CD4-positive, alpha-beta T cell (primary cell): Measurements from ENCODE around the gene CDK6. TPM values are rescaled to one million over a fixed set of nuclear protein-coding genes. Genes with fewer than 3 reads are reported as not detected.

Experiments used
- ATAC-seq: fragments of 200-7000 bp; cut with Tn5 transposase; one replicate; pipeline ENCODE4 v1.10.0; 2022; ENCODE audit warnings: mild to moderate bottlenecking; ENCODE audit not compliant: poor library complexity
- CTCF ChIA-PET: fragments of 350-600 bp; sonication (Branson Sonifier 250); formaldehyde crosslinking; loops from one replicate; lab custom pipeline; 2021; ENCODE audit warnings: antibody characterized with exemption, inconsistent platforms; lab: Charles Lee
- POLR2A ChIA-PET: fragments of 350-600 bp; sonication (Branson Sonifier 250); formaldehyde crosslinking; loops from one replicate; lab custom pipeline; 2021; ENCODE audit warnings: antibody characterized with exemption, inconsistent platforms; lab: Charles Lee
- DNase-seq, 14 experiments: peaks; one replicate each; pipeline ENCODE4 v3.0.0-alpha.2; 2013 to 2020; ENCODE audit warnings: mixed read lengths in 2 of 14
- H3K27ac ChIP-seq, 2 donors: one replicate each; pipeline versions ENCODE4 v1.5.1 to v1.7.0; 2013; ENCODE audit warnings: low read length in 2 of 2, low read depth in 1 of 2, mild to moderate bottlenecking in 1 of 2
- H3K27me3 ChIP-seq, 2 experiments: 1 replicate in 1 of 2; 2 replicates in 1 of 2; pipeline versions ENCODE4 v1.6.1 to v1.7.0; 2013; ENCODE audit warnings: low read length in 2 of 2, control low read depth in 1 of 2, mild to moderate bottlenecking in 1 of 2, moderate library complexity in 1 of 2; ENCODE audit not compliant: insufficient read depth in 2 of 2, control insufficient read depth in 1 of 2
- H3K36me3 ChIP-seq: one replicate; pipeline ENCODE4 v1.6.1; 2013; ENCODE audit warnings: low read length, control low read depth; ENCODE audit not compliant: insufficient read depth
- H3K4me1 ChIP-seq: one replicate; pipeline ENCODE4 v1.6.1; 2013; ENCODE audit warnings: low read length, control low read depth; ENCODE audit not compliant: insufficient read depth
- H3K4me3 ChIP-seq: one replicate; pipeline ENCODE4 v1.5.1; 2013; ENCODE audit warnings: mild to moderate bottlenecking, low read length, moderate library complexity
- H3K9me3 ChIP-seq, 2 experiments: 1 replicate in 1 of 2; 2 replicates in 1 of 2; pipeline versions ENCODE4 v1.6.1 to v1.7.0; 2013; ENCODE audit warnings: low read length in 2 of 2, mild to moderate bottlenecking in 2 of 2, control low read depth in 1 of 2, moderate library complexity in 1 of 2; ENCODE audit not compliant: control insufficient read depth in 1 of 2, insufficient read depth in 1 of 2
- H3K27ac Mint-ChIP-seq: one replicate; pipeline ENCODE4 v1.8.0; 2020; ENCODE audit warnings: mixed read lengths
- H3K27me3 Mint-ChIP-seq: one replicate; pipeline ENCODE4 v1.8.0; 2021; ENCODE audit warnings: mixed read lengths
- H3K36me3 Mint-ChIP-seq: one replicate; pipeline ENCODE4 v1.8.0; 2021; ENCODE audit warnings: low read depth, mixed read lengths
- H3K4me1 Mint-ChIP-seq: one replicate; pipeline ENCODE4 v1.8.0; 2021; ENCODE audit warnings: low read depth, mixed read lengths
- H3K4me3 Mint-ChIP-seq: one replicate; pipeline ENCODE4 v1.8.0; 2020; ENCODE audit warnings: mild to moderate bottlenecking, mixed read lengths
- H3K9me3 Mint-ChIP-seq: one replicate; pipeline ENCODE4 v1.8.0; 2020; ENCODE audit warnings: mixed read lengths
- intact Hi-C, 2 experiments: fragments of 100-400 bp; cut with DNase I in 1 of 2; cut with micrococcal nuclease in 1 of 2; formaldehyde crosslinking; loops; one replicate each; pipeline versions ENCODE4 v1.15.1 to v1.9.0; 2023 to 2025; cut with DNase I, micrococcal nuclease
- total RNA-seq, 174 experiments: library from RNA in 2 of 174; stranded (reverse) in 2 of 174; gene quantifications; one replicate each; pipeline ENCODE4 v1.2.3 and lab custom pipeline; 2021 to 2026
- TF ChIP-seq, protein P1 (sequence below): fragments of 200-600 bp; IDR thresholded peaks from one replicate; pipeline ENCODE4 v1.8.0; 2022; ENCODE audit warnings: antibody characterized with exemption, mild to moderate bottlenecking

CDK6 gene
- total RNA-seq, 2 experiments from 2014 or later, result 13.0 to 13.7 TPM

- CTCF ChIA-PET, result interaction anchor here (1.3 kb wide), 1 partner anchor 29 kb away, joined by 4 read pairs; the partner anchor contains the start of genes PEX1 and RBM48
Observed at GRCh38 chr7:92557249-92557648, 279.1 kb downstream of the CDK6 start.

More at GRCh38 chr7:92557249-92557648, 279.1 kb downstream of the CDK6 start:
- POLR2A ChIA-PET, result no interaction called here
- Histone ChIP-seq H3K4me3 (no peak overlapping the region), H3K27me3 (no peaks in the 10 kb centered on the region), H3K4me1 (no peaks in the 10 kb centered on the region), H3K27ac (no peak overlapping the region), H3K9me3 (no peaks in the 10 kb centered on the region), H3K36me3 (peaks cover 12% of the 10 kb centered on the region)
- Mint-ChIP-seq H3K27ac (no peak overlapping the region), H3K36me3 (peaks cover 19% of the 10 kb centered on the region), H3K4me1 (no peaks in the 10 kb centered on the region), H3K4me3 (no peak overlapping the region), H3K9me3 (no peaks in the 10 kb centered on the region), H3K27me3 (no peaks in the 10 kb centered on the region)
- no peak for DNase-seq
- no peak for ATAC-seq
- intact Hi-C loops, result no loop called here
- TF ChIP-seq, protein P1, sequence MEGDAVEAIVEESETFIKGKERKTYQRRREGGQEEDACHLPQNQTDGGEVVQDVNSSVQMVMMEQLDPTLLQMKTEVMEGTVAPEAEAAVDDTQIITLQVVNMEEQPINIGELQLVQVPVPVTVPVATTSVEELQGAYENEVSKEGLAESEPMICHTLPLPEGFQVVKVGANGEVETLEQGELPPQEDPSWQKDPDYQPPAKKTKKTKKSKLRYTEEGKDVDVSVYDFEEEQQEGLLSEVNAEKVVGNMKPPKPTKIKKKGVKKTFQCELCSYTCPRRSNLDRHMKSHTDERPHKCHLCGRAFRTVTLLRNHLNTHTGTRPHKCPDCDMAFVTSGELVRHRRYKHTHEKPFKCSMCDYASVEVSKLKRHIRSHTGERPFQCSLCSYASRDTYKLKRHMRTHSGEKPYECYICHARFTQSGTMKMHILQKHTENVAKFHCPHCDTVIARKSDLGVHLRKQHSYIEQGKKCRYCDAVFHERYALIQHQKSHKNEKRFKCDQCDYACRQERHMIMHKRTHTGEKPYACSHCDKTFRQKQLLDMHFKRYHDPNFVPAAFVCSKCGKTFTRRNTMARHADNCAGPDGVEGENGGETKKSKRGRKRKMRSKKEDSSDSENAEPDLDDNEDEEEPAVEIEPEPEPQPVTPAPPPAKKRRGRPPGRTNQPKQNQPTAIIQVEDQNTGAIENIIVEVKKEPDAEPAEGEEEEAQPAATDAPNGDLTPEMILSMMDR, result no peak

Other genes with a start within 250 kb of the CDK6 start
- gene FAM133B, start 246.2 kb downstream of the CDK6 start, total RNA-seq, result 10 to 100 TPM; 81.2 to 83.8 TPM